H1 (cell line): ENCODE measurements around the gene RPL7L1. TPM values are rescaled to one million over a fixed set of nuclear protein-coding genes. Genes with fewer than 3 reads are reported as not detected.

Source experiments
- CTCF ChIA-PET: fragments of 300-600 bp; sonication (Branson Sonifier 250); formaldehyde crosslinking; loops from one replicate; lab custom pipeline; 2021; ENCODE audit not compliant: partially characterized antibody; lab: Charles Lee
- POLR2A ChIA-PET: fragments of 300-600 bp; sonication (Branson Sonifier 250); formaldehyde crosslinking; loops from one replicate; lab custom pipeline; 2021; ENCODE audit warnings: inconsistent platforms; ENCODE audit not compliant: partially characterized antibody; lab: Charles Lee
- DNase-seq, 2 experiments: peaks; one replicate each; pipeline versions ENCODE4 v3.0.0 to v3.0.0-alpha.2; 2010 to 2022; ENCODE audit warnings: low spot score in 2 of 2, low read depth in 1 of 2, mixed read lengths in 1 of 2
- FAIRE-seq: peaks from 2 replicates; lab custom pipeline; 2011; peaks lifted over from hg19 to GRCh38; lab: Jason Lieb, UNC
- H2AFZ ChIP-seq: 2 replicates; pipeline ENCODE4 v1.8.1; 2012; ENCODE audit warnings: low read length, inconsistent platforms
- H2AK5ac ChIP-seq: 2 replicates; pipeline ENCODE4 v1.6.1; 2013; ENCODE audit warnings: low read depth, low read length
- H2BK120ac ChIP-seq: replicated peaks from 2 replicates; pipeline ENCODE3; 2013; ENCODE audit warnings: low read depth, low read length, inconsistent platforms
- H2BK12ac ChIP-seq: 2 replicates; pipeline ENCODE4 v1.6.1; 2013; ENCODE audit warnings: low read depth, low read length
- H2BK15ac ChIP-seq: 2 replicates; pipeline ENCODE4 v1.6.1; 2013; ENCODE audit warnings: low read length
- H2BK20ac ChIP-seq: 2 replicates; pipeline ENCODE4 v1.6.1; 2013; ENCODE audit warnings: low read length
- H2BK5ac ChIP-seq: 2 replicates; pipeline ENCODE4 v1.6.1; 2013; ENCODE audit warnings: low read depth, low read length
- H3K14ac ChIP-seq: 2 replicates; pipeline ENCODE4 v1.6.1; 2013; ENCODE audit warnings: inconsistent platforms; ENCODE audit not compliant: insufficient read length
- H3K18ac ChIP-seq: 2 replicates; pipeline ENCODE4 v1.6.1; 2013; ENCODE audit warnings: low read length; ENCODE audit errors: extremely low read depth
- H3K23ac ChIP-seq: 2 replicates; pipeline ENCODE4 v1.6.1; 2013; ENCODE audit warnings: inconsistent platforms; ENCODE audit not compliant: insufficient read length
- H3K23me2 ChIP-seq: 2 replicates; pipeline ENCODE4 v1.6.1; 2013; ENCODE audit warnings: low read depth, low read length
- H3K27ac ChIP-seq: 2 replicates; pipeline ENCODE4 v1.6.1; 2011; ENCODE audit warnings: low read depth, low read length, inconsistent platforms
- H3K27me3 ChIP-seq, 4 experiments: replicated peaks in 1 of 4; 1 replicate in 1 of 4; 2 replicates in 3 of 4; pipeline versions ENCODE4 v1.6.1 to v1.8.1; 2011 to 2013; ENCODE audit warnings: low read length in 3 of 4, mild to moderate bottlenecking in 3 of 4, inconsistent platforms in 2 of 4, mixed read lengths in 2 of 4, moderate library complexity in 1 of 4; ENCODE audit not compliant: control insufficient read depth in 3 of 4, insufficient read depth in 3 of 4; ENCODE audit errors: extremely low read depth in 1 of 4
- H3K36me3 ChIP-seq, 4 experiments: 2 replicates each; pipeline versions ENCODE4 v1.6.1 to v1.8.1; 2011 to 2013; ENCODE audit warnings: mild to moderate bottlenecking in 4 of 4, low read length in 3 of 4, moderate library complexity in 2 of 4, control low read depth in 1 of 4, inconsistent platforms in 1 of 4; ENCODE audit not compliant: insufficient read depth in 4 of 4, control insufficient read depth in 2 of 4
- H3K4ac ChIP-seq: replicated peaks from 2 replicates; pipeline ENCODE3; 2013; ENCODE audit warnings: low read length, low read depth, mixed read lengths, inconsistent platforms; ENCODE audit not compliant: insufficient read length
- H3K4me1 ChIP-seq, 4 experiments: replicated peaks in 1 of 4; 1 replicate in 1 of 4; 2 replicates in 3 of 4; pipeline versions ENCODE4 v1.6.1 to v1.8.1; 2011 to 2013; ENCODE audit warnings: low read length in 3 of 4, inconsistent platforms in 2 of 4, mixed read lengths in 1 of 4; ENCODE audit not compliant: insufficient read depth in 4 of 4, control insufficient read depth in 3 of 4
- H3K4me2 ChIP-seq, 2 experiments: 2 replicates each; pipeline versions ENCODE4 v1.6.1 to v1.8.1; 2011 to 2013; ENCODE audit warnings: low read depth in 2 of 2, low read length in 2 of 2, control low read depth in 1 of 2, inconsistent platforms in 1 of 2, mild to moderate bottlenecking in 1 of 2; ENCODE audit not compliant: insufficient read depth in 1 of 2
- H3K4me3 ChIP-seq, 4 experiments: fragments of 200-600, 300-600 bp in 1 of 4; sonication (generic), shearing (Covaris generic), sonication (Bioruptor Twin) in 1 of 4; 2 replicates each; pipeline versions ENCODE4 v1.5.1 to v1.8.1; 2011 to 2016; ENCODE audit warnings: low read length in 4 of 4, low read depth in 3 of 4, control low read depth in 2 of 4, inconsistent platforms in 2 of 4, mild to moderate bottlenecking in 2 of 4, mixed read lengths in 1 of 4, moderate library complexity in 1 of 4; ENCODE audit not compliant: insufficient read depth in 2 of 4; ENCODE audit errors: extremely low read depth in 1 of 4
- H3K56ac ChIP-seq: replicated peaks from 2 replicates; pipeline ENCODE3; 2013; ENCODE audit warnings: low read depth, mild to moderate bottlenecking, mixed read lengths, low read length, inconsistent platforms; ENCODE audit not compliant: insufficient read length
- H3K79me1 ChIP-seq: 2 replicates; pipeline ENCODE4 v1.6.1; 2013; ENCODE audit warnings: low read depth, low read length, control low read depth
- H3K79me2 ChIP-seq, 2 experiments: 2 replicates each; pipeline versions ENCODE4 v1.6.1 to v1.8.1; 2012 to 2013; ENCODE audit warnings: low read length in 2 of 2, mild to moderate bottlenecking in 2 of 2, inconsistent platforms in 1 of 2; ENCODE audit not compliant: insufficient read depth in 2 of 2, control insufficient read depth in 1 of 2
- H3K9ac ChIP-seq, 4 experiments: replicated peaks in 1 of 4; 1 replicate in 1 of 4; 2 replicates in 3 of 4; pipeline versions ENCODE4 v1.6.1 to v1.8.1; 2011 to 2013; ENCODE audit warnings: low read depth in 3 of 4, low read length in 3 of 4, control low read depth in 2 of 4, mild to moderate bottlenecking in 2 of 4, moderate library complexity in 2 of 4, inconsistent platforms in 1 of 4; ENCODE audit errors: extremely low read depth in 1 of 4
- H3K9me3 ChIP-seq, 2 experiments: 2 replicates each; pipeline versions ENCODE4 v1.6.1 to v1.8.1; 2012 to 2013; ENCODE audit warnings: mild to moderate bottlenecking in 2 of 2, moderate library complexity in 2 of 2, control low read depth in 1 of 2, inconsistent platforms in 1 of 2, low read depth in 1 of 2, low read length in 1 of 2, mixed read lengths in 1 of 2; ENCODE audit not compliant: insufficient read depth in 2 of 2
- H4K20me1 ChIP-seq, 2 experiments: replicated peaks in 1 of 2; 2 replicates each; pipeline versions ENCODE3 to v1.8.1; 2011 to 2013; ENCODE audit warnings: inconsistent platforms in 2 of 2, low read length in 2 of 2, mild to moderate bottlenecking in 1 of 2; ENCODE audit not compliant: insufficient read depth in 2 of 2, control insufficient read depth in 1 of 2
- H4K5ac ChIP-seq: 2 replicates; pipeline ENCODE4 v1.6.1; 2013; ENCODE audit warnings: low read length, low read depth, mixed read lengths, inconsistent platforms; ENCODE audit not compliant: insufficient read length
- H4K8ac ChIP-seq: 2 replicates; pipeline ENCODE4 v1.8.0; 2013; ENCODE audit warnings: mild to moderate bottlenecking, moderate library complexity, low read length, inconsistent platforms; ENCODE audit not compliant: insufficient read depth; ENCODE audit errors: extremely low read depth
- H4K91ac ChIP-seq: replicated peaks from 2 replicates; pipeline ENCODE3; 2013; ENCODE audit warnings: low read length, mixed read lengths, inconsistent platforms; ENCODE audit not compliant: insufficient read length
- CBX8 ChIP-seq: fragments of 300-800, 300-1000 bp; sonication (generic); IDR thresholded peaks from 2 replicates; pipeline ENCODE4 v1.7.1; 2016; ENCODE audit warnings: low read depth, low read length, borderline replicate concordance
- WGBS, 2 experiments: shearing (Covaris generic) in 1 of 2; methylation state at CpG; one replicate each; pipeline versions ENCODE4 v1.1.6 to v1.1.7; 2013 to 2015; ENCODE audit warnings: low lambda C conversion rate in 2 of 2, mixed read lengths in 2 of 2, inconsistent platforms in 1 of 2, low coverage in 1 of 2, missing lambda C conversion rate in 1 of 2; ENCODE audit not compliant: insufficient replicate concordance in 2 of 2, insufficient coverage in 1 of 2, insufficient read length in 1 of 2; ENCODE audit errors: extremely low coverage in 1 of 2, missing lambda C conversion rate in 1 of 2; 5-methylcytosine and 5-hydroxymethylcytosine counted together
- polyA plus RNA-seq, 7 experiments: library from polyadenylated mRNA; depleted of rRNA in 3 of 7; stranded (reverse) in 5 of 7; unstranded in 2 of 7; fragments of >200 nt in 5 of 7; fragments of 200-250 nt in 2 of 7; gene quantifications; 1 replicate in 5 of 7; 2 replicates in 1 of 7; 4 replicates in 1 of 7; pipeline versions ENCODE4 v1.2.1 to v1.2.3, GENCODE V29; 2011 to 2013; ENCODE audit warnings: missing spikeins in 2 of 7, mixed read lengths in 2 of 7
- total RNA-seq: library from RNA; stranded (reverse); fragmentation: NEBNext Ultra II Directional; extraction: Animal tissue kit (Norgen Biotek cat#: 25700); gene quantifications from 2 replicates; pipeline ENCODE4 v1.2.1, GENCODE V29; 2021

Gene RPL7L1
- total and polyA plus RNA-seq, 2 of the 8 experiments (the other 6 are each of a cell fraction or from before 2014, with no cell fraction given) = 31.0 to 117 TPM

DNA sequence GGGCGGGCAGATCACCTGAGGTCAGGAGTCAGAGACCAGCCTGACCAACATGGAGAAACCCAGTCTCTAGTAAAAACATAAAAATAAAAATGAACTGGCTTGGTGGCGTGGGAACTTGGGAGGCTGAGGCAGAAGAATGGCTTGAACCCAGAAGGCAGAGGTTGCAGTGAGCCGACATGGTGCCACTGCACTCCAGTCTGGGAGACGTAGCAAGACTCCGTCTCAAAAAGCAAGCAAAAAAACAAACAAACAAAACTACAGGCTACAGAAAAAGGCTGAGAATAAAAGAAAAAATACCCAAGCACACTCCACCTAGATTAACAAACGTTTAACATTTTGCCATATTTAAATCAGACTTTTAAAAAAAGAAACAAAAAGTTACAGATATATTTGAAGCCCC is 42.4 kb downstream of the RPL7L1 start:
- Histone ChIP-seq H3K23ac (no peak overlapping the region), H2BK5ac (no peak overlapping the region), H3K23me2 (no peaks in the 10 kb centered on the region), H2BK12ac (no peak overlapping the region), H2BK120ac (no peak overlapping the region), H3K18ac (no peak overlapping the region), H3K9ac (no peak overlapping the region), H3K79me2 (no peaks in the 10 kb centered on the region), H2BK15ac (no peak overlapping the region), H3K56ac (no peak overlapping the region), H2AFZ (no peak overlapping the region), H4K91ac (no peak overlapping the region), H3K14ac (no peak overlapping the region), H2AK5ac (no peak overlapping the region), H3K4me2 (no peak overlapping the region), H3K4ac (no peak overlapping the region), H3K27me3 (no peaks in the 10 kb centered on the region)
- 85% methylated on average over 5 of the region's 6 CpGs; no CpG with 5 or more reads in 1 of the 2 experiments for WGBS, 2 experiments
- no peak for FAIRE-seq
- CTCF ChIA-PET = no interaction called here
- TF ChIP-seq CBX8 = no peak
- TF ChIP-seq, all 59 proteins: peak for 0
- Histone ChIP-seq H3K79me1 (no peaks in the 10 kb centered on the region), H4K5ac (no peak overlapping the region), H3K36me3 (no peaks in the 10 kb centered on the region), H4K20me1 (no peaks in the 10 kb centered on the region), H2BK20ac (no peak overlapping the region), H3K9me3 (no peaks in the 10 kb centered on the region), H3K27ac (no peak overlapping the region), H4K8ac (no peak overlapping the region), H3K4me3 (no peak overlapping the region), H3K4me1 (peaks cover 0 to 6% (median 1%) of the 10 kb centered on the region in 4 experiments; a peak in 2 of 7 replicates)
- DNase-seq = no peak
- POLR2A ChIA-PET = interaction anchor here (0.7 kb wide), 1 partner anchor 696 kb away, joined by 3 read pairs; no protein-coding TSS in a partner anchor
